Smooth muscle cell of bladder (primary cell): Measurements from ENCODE around the gene GMDS. TPM values are rescaled to one million over a fixed set of nuclear protein-coding genes. Genes with fewer than 3 reads are reported as not detected.

Experiments used
- total RNA-seq: library from RNA; depleted of rRNA; stranded (reverse); fragments of >200 nt; gene quantifications from 2 replicates; pipeline ENCODE4 v1.2.3, GENCODE V29; 2014

GMDS gene
- 5.2 and 5.4 TPM in 2 replicates for total RNA-seq

DNA sequence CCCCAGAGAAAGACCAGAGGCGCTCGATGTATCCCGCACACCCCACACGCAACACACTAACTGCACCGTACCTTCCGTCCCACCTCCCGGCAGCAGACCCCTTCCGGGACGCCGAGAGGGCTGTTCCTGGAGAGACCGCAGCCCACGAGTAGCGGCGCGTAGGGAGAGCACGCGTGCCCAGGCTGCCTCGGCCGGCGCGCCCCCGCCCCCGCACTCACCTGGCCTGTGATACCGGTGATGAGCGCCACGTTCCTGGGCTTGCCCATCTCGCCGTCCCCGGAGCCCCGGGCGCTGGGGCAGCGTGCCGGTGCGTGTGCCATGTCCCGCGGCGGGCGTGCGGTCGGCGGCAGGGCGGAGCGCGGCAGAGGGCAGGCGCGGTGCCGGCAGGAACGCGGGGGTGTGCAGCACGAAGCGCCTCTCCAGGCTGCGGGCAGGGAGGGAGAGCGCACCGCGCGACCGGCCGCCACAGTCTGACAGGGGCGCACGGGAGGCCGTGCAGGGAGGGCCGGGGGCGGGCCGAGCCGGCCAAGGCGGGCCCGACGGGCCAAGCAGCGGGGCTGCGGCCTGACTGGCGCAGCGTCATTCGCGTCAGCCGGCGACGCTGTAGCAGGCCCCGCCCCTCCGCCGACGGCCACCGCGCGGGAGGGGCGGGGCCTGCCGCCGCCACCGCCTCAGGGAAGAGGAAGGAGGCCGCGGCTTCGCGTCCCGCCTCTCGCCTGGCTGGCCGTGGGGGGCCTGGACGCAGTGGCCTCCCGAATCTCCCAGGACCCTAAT, at the start of gene GMDS:
Gene GMDS, minus strand, starts transcription at position 503 of the 774 bp plus-strand sequence.

DNA sequence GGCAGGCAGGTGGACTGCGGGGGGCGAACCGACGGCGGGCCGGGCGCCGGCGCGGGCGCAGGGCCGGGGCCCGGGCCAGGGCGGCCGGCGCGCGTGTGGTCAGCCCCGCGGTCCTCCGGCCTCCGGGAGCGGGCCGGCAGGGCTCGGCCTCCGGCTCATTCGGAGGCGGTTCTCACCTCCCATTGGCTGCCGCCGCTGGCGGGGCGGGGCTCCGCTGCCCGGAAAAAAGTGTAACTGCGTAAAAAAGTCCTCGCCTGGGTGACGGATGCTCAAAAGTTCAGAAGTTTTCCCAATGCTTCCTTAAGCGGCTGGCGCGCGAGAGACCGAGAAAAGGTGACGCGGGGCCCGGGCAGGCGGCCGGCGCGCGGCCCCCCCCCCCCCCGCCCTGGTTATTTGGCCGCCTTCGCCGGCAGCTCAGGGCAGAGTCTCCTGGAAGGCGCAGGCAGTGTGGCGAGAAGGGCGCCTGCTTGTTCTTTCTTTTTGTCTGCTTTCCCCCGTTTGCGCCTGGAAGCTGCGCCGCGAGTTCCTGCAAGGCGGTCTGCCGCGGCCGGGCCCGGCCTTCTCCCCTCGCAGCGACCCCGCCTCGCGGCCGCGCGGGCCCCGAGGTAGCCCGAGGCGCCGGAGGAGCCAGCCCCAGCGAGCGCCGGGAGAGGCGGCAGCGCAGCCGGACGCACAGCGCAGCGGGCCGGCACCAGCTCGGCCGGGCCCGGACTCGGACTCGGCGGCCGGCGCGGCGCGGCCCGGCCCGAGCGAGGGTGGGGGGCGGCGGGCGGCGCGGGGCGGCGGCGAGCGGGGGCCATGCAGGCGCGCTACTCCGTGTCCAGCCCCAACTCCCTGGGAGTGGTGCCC, 635.5 kb downstream of the GMDS start, which contains the start of gene FOXC1:
Gene FOXC1, plus strand, starts transcription at position 268 of the 849 bp plus-strand sequence. Its CDS starts 531 bp downstream, at position 799.

